NCI-H460 (cell line): ENCODE results near the gene RLBP1. TPM values are rescaled to one million over a fixed set of nuclear protein-coding genes. Genes with fewer than 3 reads are reported as not detected.
"Not testable (repeated sequence)": the region's sequence is repeated elsewhere in the genome, so short reads cannot be mapped to it uniquely, and the experiment has no call there.

Experiments
- DNase-seq: peaks from one replicate; pipeline ENCODE4 v3.0.0-alpha.2; 2016; ENCODE audit warnings: low read depth; ENCODE audit errors: extremely low read depth
- polyA plus RNA-seq: library from polyadenylated mRNA; depleted of rRNA; stranded (reverse); fragments of >200 nt; gene quantifications from 2 replicates; pipeline ENCODE4 v1.2.3, GENCODE V29; 2014; cell fraction: nucleus; rRNA removed
- total RNA-seq: library from RNA; depleted of rRNA; stranded (reverse); fragments of >200 nt; shearing (Covaris generic); gene quantifications from 2 replicates; pipeline ENCODE4 v1.2.3, GENCODE V29; 2014; rRNA removed

The RLBP1 gene
- total RNA-seq: not detected in 2 replicates
- polyA plus RNA-seq: not detected in 2 replicates

DNA sequence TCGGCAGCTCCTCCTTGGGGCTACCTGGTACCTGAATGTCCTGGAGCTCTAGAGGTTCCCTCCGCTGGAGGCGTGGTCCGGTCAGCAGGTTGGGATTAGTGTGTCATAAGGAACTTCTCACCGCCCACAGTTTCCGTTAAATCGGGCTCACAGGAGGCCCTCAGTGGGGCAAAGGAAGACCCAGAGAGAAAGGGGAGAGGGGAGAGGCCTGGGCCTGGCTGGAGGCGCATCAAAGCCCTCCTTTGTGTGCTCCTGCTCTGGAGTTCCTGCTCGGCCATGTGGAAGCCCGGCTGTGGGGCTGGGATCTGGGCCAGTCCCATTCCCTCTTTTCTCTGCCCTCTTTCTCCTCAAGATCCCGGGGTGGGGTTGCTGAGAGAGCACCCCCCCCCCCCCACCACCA, at the start of gene RLBP1:
Gene RLBP1, minus strand, starts transcription at position 37 of the 400 bp plus-strand sequence. CDS start 2,604 bp downstream, outside the sequence.
- DNase-seq: no peak

GRCh38 chr15:89250142-89250541, 28.8 kb upstream of the RLBP1 start:
- DNase-seq: not testable (repeated sequence)

DNA sequence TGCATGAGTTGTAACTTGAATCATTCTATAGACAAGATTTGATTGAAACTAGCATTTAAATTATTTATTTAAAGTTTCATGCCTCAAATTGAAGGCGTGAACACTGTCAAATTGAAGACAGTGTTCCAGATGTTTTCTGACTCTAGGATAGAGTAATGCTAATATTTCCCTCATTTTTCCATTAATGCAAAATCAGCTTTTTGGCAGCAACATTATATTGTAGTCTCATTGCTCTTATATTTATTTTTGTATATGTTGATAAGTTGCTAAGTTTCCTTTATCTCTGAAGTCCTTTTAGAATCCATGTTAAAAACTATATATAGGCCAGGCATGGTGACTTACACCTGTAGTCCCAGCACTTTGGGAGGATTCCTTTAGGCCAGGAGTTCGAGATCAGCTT, 27.2 kb upstream of the RLBP1 start:
- no peak for DNase-seq

DNA sequence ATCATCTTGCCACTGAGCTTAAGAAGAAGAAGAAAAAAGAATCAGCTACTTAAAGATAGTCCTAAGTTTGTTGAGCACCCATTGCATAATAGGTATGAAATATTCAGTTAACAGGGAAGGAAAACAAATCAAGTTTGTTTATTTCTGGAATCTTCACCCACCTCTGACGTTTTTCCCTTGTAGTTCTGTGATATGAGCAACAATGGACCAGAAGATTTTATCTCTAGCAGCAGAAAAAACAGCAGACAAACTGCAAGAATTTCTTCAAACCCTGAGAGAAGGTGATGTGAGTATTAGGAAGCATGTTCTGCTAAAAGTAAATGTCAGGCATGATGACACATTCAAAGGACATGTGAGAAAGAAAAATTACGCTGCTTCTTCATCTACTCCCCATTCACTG, 26.1 kb upstream of the RLBP1 start:
- DNase-seq: no peak

DNA sequence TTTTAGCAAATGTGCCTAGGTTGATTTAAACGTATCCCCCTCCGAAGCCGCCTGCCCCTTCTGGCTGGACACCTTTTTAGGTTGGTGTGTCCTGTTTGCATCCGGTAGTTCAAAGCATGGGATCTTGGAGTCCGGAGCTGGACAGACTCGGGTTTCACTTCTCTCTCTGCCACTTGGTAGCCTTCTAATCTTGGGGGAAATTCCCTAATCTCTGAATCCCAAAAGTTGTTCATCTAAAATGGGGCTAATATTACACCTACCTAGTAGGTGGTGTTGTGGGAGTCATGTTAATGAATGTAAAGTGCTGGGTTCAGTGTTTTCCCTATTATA, 23.2 kb upstream of the RLBP1 start:
- no peak for DNase-seq

GRCh38 chr15:89243691-89244573, 22.6 kb upstream of the RLBP1 start, which contains the start of gene FANCI:
TSS of gene FANCI (plus strand) at chr15:89243979. CDS start at chr15:89247648, 3,669 bp downstream.
- DNase-seq: peak; percentile 91

DNA sequence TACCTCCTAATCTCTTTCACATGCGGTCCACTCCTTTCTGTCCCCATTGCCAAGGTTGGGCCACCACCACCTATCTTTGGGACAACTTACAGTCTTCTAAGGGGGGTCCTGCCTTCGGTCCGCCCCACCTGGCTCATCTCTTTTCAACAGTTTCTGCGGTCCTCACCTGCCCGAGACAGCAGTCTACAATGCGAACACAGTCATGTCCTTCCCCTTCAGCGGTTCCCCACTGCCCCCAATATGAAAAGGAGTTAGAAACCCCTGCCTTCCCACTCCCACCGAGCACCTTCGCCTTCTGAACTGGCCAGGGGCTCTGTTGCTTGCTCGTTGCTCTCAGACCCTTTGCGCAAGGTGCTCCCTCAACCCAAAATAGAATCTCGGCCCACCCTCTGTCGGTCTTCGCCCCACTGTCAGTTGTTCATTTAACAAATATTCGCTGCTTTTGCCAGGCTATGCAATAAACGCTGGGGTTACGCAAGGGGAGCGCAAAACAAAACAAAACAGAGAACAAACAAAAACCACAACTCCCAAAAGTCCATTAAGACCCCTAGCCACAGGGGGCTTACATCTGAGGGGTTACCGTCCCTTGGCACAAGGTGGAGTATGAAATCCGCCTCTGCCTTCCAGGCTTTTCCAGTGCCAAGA, 21.8 kb upstream of the RLBP1 start:
- no peak for DNase-seq

DNA sequence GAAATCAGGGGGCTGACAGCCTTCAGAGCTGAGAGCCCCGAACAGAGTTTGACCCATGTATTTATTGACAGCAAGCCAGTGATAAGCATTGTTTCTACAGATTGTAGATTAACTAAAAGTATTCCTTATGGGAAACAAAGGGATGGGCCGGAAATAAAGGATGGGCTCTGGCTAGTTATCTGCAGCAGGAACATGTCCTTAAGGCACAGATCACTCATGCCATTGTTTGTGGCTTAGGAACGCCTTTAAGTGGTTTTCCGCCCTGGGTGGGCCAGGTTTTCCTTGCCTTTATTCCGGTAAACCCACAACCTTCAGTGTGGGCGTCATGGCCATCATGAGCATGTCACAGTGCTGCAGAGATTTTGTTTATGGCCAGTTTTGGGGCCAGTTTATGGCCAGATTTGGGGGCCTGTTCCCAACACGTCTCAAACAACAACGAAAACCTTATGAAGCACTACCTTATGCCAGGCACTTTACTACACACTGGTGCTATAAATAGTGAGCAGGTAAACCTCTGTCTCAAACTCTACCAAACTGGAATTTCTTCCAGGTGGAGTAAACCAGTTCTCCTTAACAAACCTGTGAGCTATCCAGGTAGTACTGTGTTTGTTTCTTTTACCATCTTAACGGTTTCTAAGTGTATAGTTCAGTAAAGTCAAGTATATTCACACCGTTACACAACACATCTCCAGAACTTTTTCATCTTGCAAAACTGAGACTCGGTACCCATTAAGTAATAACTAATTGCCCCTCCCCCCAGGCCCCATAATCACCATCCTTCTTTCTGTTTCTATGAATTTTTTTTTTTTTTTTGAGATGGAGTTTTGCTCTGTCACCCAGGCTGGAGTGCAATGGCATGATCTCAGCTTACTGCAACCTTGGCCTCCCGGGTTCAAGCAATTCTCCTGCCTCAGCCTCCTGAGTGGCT, 18.8 kb upstream of the RLBP1 start:
- DNase-seq: not testable (repeated sequence)

- DNase-seq: no peak
These were observed 10.5 kb upstream of the RLBP1 start for GRCh38 chr15:89231832-89232231.

DNA sequence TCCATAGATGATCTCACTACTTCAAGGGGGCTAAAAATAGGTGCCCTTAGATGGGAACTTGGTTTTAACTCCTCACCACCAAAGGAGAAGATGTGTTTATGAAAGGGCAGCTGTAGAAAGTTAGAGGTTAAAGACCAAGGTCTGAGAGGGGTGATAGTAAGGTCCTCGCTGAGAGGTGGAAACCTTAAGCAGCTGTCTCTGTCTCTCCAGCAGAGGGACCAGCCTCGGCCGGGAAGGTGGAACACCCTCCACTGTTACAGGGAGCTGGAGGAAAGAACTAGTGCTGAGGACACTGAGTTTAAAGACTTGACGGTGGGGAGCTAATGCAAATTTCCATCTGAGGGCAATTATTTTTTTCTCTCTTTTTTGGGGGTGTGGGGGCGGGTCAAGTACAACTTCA, 8.9 kb upstream of the RLBP1 start:
- no peak for DNase-seq

- DNase-seq: no peak
These were observed 6.0 kb upstream of the RLBP1 start for GRCh38 chr15:89227425-89227824.

DNA sequence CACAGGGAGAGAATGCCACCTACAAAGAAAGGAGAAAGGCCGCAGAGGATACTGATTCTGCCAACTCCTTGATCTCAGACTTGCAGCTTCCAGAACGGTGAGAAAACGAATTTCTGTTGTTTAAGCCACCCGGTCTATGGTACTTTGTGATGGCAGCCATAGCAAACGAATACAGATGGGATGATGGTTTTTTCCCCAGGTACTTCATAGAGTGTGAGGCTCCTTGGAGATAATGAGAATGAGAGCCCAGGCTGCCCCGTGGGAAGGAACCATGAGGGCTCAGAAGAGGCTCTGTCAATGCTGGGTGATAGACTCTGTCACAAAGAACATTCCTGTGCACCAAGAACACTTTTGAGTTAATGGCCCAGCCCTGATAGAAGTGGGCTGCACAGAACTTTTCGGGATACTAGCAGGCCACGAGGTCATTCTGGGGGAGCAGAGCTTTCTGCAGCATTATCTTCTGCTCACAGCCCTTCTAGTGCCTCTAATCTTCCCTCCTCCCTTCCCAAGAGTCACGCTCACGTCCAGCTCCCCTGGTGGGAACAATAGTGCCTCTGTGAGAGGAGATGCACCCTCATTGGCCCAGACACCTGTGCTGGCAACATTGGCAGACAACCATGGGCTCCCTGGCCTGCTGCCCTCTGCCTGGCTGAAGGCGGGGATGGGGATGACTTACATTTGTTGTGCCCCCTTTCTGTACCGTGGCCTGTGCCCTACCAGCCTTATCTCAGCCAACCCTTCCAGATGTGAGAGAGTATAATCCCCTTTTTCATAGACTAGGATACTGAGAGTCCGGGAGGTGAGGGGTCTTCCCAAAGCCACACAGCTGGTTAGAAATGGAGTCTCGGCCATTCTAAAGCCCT, 5.2 kb upstream of the RLBP1 start:
- DNase-seq: no peak

GRCh38 chr15:89225588-89225987, 4.2 kb upstream of the RLBP1 start:
- DNase-seq: no peak

- DNase-seq: no peak
These were observed 2.8 kb downstream of the RLBP1 start for GRCh38 chr15:89218531-89218930.

DNA sequence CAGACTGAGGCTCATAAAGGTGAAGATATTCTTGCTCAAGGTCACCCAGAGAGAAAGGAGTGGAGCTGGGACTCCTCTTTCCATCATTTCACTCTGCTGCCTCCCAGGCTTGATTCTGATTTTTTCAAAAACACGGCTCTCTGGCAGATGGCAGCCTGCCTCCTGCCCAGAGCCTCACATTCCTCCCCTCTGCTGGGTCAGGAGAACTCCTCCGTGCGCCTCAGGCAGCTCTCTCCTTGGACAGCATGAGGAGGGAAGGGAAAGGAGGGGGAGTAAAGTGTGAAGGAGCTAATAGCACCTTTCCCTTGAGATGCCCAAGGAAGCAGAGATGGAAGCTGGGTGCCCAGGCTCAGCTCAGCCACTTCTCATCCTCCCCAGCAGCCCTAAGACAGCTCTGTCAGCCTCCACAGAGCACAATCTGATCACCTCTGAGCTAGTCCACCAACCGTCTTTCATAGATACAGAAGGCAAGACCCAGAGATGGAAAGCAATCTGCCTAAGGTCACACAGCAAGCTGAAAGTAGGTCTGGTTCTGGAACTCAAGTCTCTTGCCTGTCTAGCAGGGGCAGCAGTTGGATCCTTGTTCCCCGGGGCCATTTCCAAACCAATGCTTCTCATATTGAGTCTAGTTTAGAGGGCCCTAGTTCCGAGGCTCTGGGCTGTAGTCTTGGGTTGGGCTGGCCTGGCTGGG, 3.5 kb downstream of the RLBP1 start:
- no peak for DNase-seq

GRCh38 chr15:89217031-89217430, 4.3 kb downstream of the RLBP1 start:
- no peak for DNase-seq

- DNase-seq: no peak
These were observed 5.8 kb downstream of the RLBP1 start for GRCh38 chr15:89215627-89216026.

DNA sequence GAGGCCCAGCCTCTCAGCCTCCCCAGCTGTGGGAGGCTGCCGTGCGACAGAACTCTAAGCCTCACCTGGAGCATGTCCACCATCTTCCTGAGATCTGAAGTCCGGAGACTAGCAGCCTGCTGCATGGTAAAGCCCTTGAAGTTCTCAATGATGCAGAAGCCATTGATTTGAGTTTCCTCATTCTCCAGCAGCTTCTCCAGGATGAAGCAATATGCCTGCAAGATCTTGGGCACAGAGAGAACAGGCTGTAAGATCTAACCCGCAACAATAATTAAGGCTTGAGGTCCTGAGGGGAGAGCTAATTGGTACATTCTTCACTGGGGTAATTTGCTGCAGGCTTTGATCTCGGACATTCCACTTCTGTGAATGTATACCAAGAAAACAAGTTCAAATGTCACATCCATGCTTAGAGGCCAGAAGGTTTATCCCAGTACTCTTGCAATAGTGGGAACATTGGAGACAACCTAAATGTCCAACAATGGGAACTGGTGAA, 9.7 kb downstream of the RLBP1 start:
- DNase-seq: no peak

GRCh38 chr15:89209057-89209456, 12.3 kb downstream of the RLBP1 start:
- DNase-seq: no peak
